ENCODE measurements around the gene SPATS1. TPM values are rescaled to one million over a fixed set of nuclear protein-coding genes. Genes with fewer than 3 reads are reported as not detected.
"Not testable (repeated sequence)": the region's sequence is repeated elsewhere in the genome, so short reads cannot be mapped to it uniquely, and the experiment has no call there.

SPATS1 gene
- polyA plus RNA-seq, 1 donor = not detected

DNA sequence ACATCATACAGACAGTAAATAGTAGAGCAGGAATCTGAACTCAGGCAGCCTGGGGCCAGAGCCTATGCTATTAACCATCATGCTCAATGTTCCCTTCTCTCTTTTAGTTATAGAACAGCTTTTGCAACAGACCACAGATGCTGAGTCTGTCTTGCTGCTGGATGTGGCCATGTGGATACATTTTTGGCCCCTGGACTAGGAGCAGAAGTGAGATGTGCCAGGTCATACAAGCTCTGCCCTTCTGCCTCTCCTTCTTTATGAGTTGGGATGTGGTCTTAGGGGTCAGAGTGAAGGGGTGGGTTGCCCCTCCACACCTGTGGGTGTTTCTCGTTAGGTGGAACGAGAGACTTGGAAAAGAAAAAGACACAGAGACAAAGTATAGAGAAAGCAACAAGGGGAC is 14.7 kb upstream of the SPATS1 start:
- H3K27me3 ChIP-seq (ENCODE audit: control insufficient read depth, insufficient read depth, low read length) = peaks cover 34% of the 10 kb centered on the region
- no peaks in the 10 kb centered on the region for H3K36me3 ChIP-seq (ENCODE audit: control insufficient read depth, insufficient read depth, low read length)
- H3K27ac ChIP-seq (ENCODE audit: low read length) = no peak overlapping the region
- no CpG with 5 or more reads among the region's 2 CpGs for WGBS (ENCODE audit: insufficient coverage, low lambda C conversion rate)
- H3K4me1 ChIP-seq (ENCODE audit: control insufficient read depth, insufficient read depth, low read length) = no peaks in the 10 kb centered on the region
- H3K9me3 ChIP-seq (ENCODE audit: control insufficient read depth, low read depth, low read length) = no peaks in the 10 kb centered on the region
- H3K4me3 ChIP-seq (ENCODE audit: low read length) = no peak overlapping the region
- DNase-seq = no peak

DNA sequence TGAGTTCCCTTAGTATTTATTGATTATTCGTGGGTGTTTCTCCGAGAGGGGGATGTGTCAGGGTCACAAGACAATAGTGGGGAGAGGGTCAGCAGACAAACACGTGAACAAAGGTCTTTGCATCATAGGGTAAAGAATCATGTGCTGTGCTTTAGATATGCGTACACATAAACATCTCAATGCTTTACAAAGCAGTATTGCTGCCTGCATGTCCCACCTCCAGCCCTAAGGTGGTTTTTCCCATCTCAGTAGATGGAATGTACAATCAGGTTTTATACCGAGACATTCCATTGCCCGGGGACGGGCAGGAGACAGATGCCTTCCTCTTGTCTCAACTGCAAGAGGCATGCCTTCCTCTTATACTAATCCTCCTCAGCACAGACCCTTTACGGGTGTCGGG is 14.2 kb upstream of the SPATS1 start:
- H3K27ac ChIP-seq (ENCODE audit: low read length); DNase-seq; H3K4me3 ChIP-seq (ENCODE audit: low read length); H3K4me1 ChIP-seq (ENCODE audit: control insufficient read depth, insufficient read depth, low read length); H3K9me3 ChIP-seq (ENCODE audit: control insufficient read depth, low read depth, low read length); H3K36me3 ChIP-seq (ENCODE audit: control insufficient read depth, insufficient read depth, low read length): not testable (repeated sequence)
- no CpG with 5 or more reads among the region's 9 CpGs for WGBS (ENCODE audit: insufficient coverage, low lambda C conversion rate)
- peaks cover 33% of the 10 kb centered on the region for H3K27me3 ChIP-seq (ENCODE audit: control insufficient read depth, insufficient read depth, low read length)

DNA sequence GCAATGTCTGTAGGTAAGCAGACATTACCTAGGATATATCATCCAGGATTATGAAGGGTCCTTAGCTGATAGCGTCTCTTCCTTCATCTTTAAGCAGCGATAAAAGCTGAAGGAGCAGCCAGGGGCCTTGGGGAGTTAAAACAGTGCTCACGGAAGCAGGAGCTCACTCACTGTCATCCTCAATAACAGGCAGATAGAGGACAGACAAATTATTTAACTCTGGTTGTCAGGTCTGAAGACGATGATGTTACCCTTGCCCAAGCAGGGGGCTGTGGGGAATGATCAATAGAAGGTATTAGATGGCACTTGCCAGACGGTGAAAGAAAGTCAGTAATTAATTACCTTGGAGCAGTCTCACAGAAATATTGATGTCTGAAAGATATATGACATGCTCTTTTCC is 12.6 kb upstream of the SPATS1 start:
- Histone ChIP-seq H3K4me3 (ENCODE audit: low read length) (no peak overlapping the region), H3K27ac (ENCODE audit: low read length) (no peak overlapping the region), H3K4me1 (ENCODE audit: control insufficient read depth, insufficient read depth, low read length) (no peaks in the 10 kb centered on the region), H3K36me3 (ENCODE audit: control insufficient read depth, insufficient read depth, low read length) (no peaks in the 10 kb centered on the region), H3K9me3 (ENCODE audit: control insufficient read depth, low read depth, low read length) (no peaks in the 10 kb centered on the region), H3K27me3 (ENCODE audit: control insufficient read depth, insufficient read depth, low read length) (peaks cover 32% of the 10 kb centered on the region)
- WGBS (ENCODE audit: insufficient coverage, low lambda C conversion rate) = no CpG with 5 or more reads among the region's 5 CpGs
- no peak for DNase-seq

DNA sequence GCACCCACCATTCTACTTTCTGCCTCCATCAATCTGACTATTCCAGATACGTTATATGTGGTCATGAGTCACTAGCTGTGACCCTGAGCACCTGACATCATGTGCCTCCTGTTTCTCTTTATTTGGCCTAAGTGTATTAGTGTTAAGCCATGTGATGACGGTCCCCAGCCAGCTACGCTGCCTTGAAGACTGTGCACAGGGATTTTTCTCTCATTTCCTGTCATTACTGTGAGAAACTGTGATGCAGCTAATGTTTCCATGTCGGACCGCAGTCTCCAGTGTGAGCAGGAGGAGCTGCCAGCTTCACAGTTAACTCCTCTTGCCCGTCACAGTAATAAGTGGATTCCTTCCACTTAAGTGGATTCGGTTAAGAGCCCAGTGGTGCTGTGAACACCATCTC is 9.9 kb upstream of the SPATS1 start:
- Histone ChIP-seq H3K9me3 (ENCODE audit: control insufficient read depth, low read depth, low read length) (no peaks in the 10 kb centered on the region), H3K4me3 (ENCODE audit: low read length) (no peak overlapping the region), H3K27ac (ENCODE audit: low read length) (no peak overlapping the region), H3K27me3 (ENCODE audit: control insufficient read depth, insufficient read depth, low read length) (peaks cover 30% of the 10 kb centered on the region), H3K4me1 (ENCODE audit: control insufficient read depth, insufficient read depth, low read length) (no peaks in the 10 kb centered on the region), H3K36me3 (ENCODE audit: control insufficient read depth, insufficient read depth, low read length) (no peaks in the 10 kb centered on the region)
- WGBS (ENCODE audit: insufficient coverage, low lambda C conversion rate) = no CpG with 5 or more reads among the region's 7 CpGs
- DNase-seq = no peak

DNA sequence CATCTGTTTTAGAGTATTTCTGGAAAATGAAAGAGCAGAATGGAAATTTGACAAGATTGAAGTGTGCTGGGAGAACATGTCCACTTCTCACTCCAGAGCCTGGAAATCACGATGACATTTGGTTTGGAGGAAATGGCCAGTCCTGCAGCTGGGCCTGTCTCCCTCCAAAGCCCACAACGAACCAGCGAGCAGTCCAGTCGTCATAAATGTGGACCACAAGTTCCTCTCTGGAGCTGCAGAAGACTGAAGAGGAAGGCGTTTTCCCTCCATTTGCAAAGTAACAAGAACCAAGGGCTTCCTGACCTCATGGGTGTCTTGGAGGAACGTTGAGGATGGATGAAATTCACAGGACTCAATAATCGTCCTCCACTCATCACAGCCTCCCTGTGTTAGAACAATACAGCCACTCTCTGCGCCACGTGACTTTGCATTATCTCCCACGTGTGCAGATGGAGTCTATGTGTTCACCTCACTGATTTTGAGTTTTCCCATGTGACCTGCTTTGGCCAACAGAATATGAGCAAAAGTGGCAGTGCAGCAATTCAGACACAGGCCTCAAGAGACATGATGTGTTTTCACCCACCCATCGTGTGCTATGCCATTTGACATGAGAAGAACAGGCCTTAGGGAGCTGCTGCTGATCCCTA is 9.1 kb upstream of the SPATS1 start:
- Histone ChIP-seq H3K4me3 (ENCODE audit: low read length) (no peak overlapping the region), H3K36me3 (ENCODE audit: control insufficient read depth, insufficient read depth, low read length) (no peaks in the 10 kb centered on the region), H3K27ac (ENCODE audit: low read length) (no peak overlapping the region), H3K4me1 (ENCODE audit: control insufficient read depth, insufficient read depth, low read length) (no peaks in the 10 kb centered on the region), H3K9me3 (ENCODE audit: control insufficient read depth, low read depth, low read length) (no peaks in the 10 kb centered on the region), H3K27me3 (ENCODE audit: control insufficient read depth, insufficient read depth, low read length) (peaks cover 27% of the 10 kb centered on the region)
- WGBS (ENCODE audit: insufficient coverage, low lambda C conversion rate) = no CpG with 5 or more reads among the region's 11 CpGs
- no peak for DNase-seq

DNA sequence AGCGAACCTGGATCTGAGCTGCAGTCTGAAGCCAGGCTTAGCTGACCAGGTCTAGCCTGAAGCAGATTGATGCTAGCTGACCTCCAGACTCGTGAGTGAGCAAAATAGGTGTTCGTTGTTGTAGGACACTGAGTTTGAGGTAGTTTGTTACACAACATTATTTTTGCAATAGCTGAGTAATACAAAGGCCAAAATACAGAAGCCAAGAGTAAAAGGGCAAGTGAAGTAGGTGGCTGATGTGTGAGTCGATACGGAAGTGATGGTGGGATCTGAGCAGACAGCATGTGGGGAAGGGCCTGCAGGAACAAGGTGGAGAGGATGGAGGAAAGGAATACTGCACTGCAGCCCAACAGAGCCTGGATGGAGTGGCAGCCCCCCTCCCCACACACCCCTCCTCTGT is 8.5 kb upstream of the SPATS1 start:
- Histone ChIP-seq H3K9me3 (ENCODE audit: control insufficient read depth, low read depth, low read length) (no peaks in the 10 kb centered on the region), H3K4me3 (ENCODE audit: low read length) (no peak overlapping the region), H3K27me3 (ENCODE audit: control insufficient read depth, insufficient read depth, low read length) (peaks cover 25% of the 10 kb centered on the region), H3K27ac (ENCODE audit: low read length) (no peak overlapping the region), H3K4me1 (ENCODE audit: control insufficient read depth, insufficient read depth, low read length) (no peaks in the 10 kb centered on the region), H3K36me3 (ENCODE audit: control insufficient read depth, insufficient read depth, low read length) (no peaks in the 10 kb centered on the region)
- WGBS (ENCODE audit: insufficient coverage, low lambda C conversion rate) = 80% methylated on average over 1 of the region's 5 CpGs
- DNase-seq = no peak

DNA sequence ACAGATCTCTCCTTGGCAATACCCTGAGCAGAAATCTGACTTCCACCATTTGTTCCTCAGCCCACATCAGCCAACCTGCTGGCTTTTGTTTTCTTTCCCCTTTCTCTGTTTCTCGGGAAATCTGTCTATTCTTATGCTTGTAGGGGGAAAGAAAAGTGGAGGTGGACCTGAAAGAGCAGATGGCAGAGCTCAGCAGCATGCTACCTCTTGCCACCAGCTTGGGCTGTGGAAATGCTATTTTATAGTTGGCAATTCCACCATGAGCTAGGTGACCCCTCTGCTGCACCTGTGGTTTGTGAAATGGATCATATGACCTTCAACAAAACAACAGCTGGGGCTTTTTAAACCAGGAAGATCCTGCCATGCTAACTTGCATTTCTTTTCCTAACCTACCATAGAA is 6.8 kb upstream of the SPATS1 start:
- WGBS (ENCODE audit: insufficient coverage, low lambda C conversion rate) = no CpG with 5 or more reads among the region's 1 CpG
- H3K9me3 ChIP-seq (ENCODE audit: control insufficient read depth, low read depth, low read length) = no peaks in the 10 kb centered on the region

DNA sequence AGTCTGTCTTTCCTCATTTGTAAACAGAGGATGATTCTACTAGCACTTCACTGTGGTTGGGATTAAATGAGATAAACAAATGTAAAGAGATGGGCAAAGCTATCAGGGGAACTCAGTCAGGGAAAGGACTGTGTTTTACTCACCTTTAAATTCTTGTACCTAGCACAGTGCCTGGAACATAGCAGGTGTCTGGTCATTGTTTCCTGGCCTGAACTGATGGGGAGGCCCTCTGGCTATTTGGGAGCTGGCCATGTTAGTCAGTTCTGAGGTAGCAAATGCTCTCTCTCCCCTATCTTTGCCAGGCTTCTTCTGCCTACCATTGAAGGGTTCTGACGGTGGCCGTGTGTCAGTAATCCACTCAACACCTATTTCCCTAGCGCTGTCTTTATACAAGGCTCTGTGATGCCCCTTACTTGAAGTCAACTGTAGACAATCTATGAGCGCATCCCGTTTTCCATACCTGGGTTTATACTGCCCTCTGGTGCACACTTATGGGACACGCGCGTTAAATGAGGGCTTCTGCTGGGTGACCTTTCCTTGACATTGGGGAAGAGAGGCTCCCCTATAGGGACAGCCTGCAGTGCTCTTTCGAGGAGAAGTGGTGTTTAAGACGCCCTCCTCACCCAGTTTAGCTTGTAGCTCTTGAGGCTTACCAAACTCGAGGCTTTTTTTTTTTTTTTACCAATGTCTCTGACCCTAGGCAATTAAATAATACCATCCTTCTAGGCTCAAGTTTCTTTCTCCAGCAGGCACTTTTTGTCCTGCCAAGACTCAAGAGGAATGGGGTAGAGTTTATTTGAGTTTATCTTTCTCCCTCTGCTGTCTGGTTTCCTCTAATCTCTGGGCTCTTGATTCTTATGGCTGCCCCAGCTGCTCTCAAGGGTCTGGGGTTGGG is 4.0 kb upstream of the SPATS1 start:
- H3K9me3 ChIP-seq (ENCODE audit: control insufficient read depth, low read depth, low read length) = peaks cover 4% of the 10 kb centered on the region
- no peak overlapping the region for H3K4me3 ChIP-seq (ENCODE audit: low read length)
- H3K4me1 ChIP-seq (ENCODE audit: control insufficient read depth, insufficient read depth, low read length) = no peaks in the 10 kb centered on the region
- peak; percentile 47 to 53 for DNase-seq
- H3K27me3 ChIP-seq (ENCODE audit: control insufficient read depth, insufficient read depth, low read length) = peaks cover 28% of the 10 kb centered on the region
- no peak overlapping the region for H3K27ac ChIP-seq (ENCODE audit: low read length)
- 0% methylated on average over 1 of the region's 11 CpGs for WGBS (ENCODE audit: insufficient coverage, low lambda C conversion rate)
- no peaks in the 10 kb centered on the region for H3K36me3 ChIP-seq (ENCODE audit: control insufficient read depth, insufficient read depth, low read length)

More for the DNA sequence above, 6.8 kb upstream of the SPATS1 start:
- Histone ChIP-seq H3K27ac (ENCODE audit: low read length) (no peak overlapping the region), H3K4me3 (ENCODE audit: low read length) (no peak overlapping the region), H3K27me3 (ENCODE audit: control insufficient read depth, insufficient read depth, low read length) (peaks cover 13% of the 10 kb centered on the region), H3K36me3 (ENCODE audit: control insufficient read depth, insufficient read depth, low read length) (no peaks in the 10 kb centered on the region), H3K4me1 (ENCODE audit: control insufficient read depth, insufficient read depth, low read length) (no peaks in the 10 kb centered on the region)
- DNase-seq = no peak

DNA sequence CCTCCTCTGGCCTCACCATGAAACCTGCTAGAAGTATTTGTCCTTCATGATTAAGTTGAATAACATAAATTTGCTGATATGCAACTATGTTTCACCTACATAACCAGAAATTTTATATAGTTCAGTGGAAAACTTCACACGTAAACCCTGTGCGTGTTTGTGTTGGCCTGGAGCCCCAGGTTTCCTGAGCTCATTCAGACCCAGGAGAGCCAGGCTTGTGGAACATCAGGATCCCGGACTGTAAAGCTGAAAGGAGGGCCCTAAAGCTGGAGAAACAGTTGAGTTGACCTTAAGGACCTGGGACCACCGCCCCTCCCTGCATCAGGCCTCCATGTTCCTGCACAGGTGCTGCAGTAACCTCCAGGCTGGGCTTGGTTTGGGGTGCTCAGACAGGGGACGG is 3.1 kb upstream of the SPATS1 start:
- Histone ChIP-seq H3K4me1 (ENCODE audit: control insufficient read depth, insufficient read depth, low read length) (no peaks in the 10 kb centered on the region), H3K9me3 (ENCODE audit: control insufficient read depth, low read depth, low read length) (peaks cover 4% of the 10 kb centered on the region), H3K27ac (ENCODE audit: low read length) (no peak overlapping the region), H3K36me3 (ENCODE audit: control insufficient read depth, insufficient read depth, low read length) (no peaks in the 10 kb centered on the region), H3K4me3 (ENCODE audit: low read length) (no peak overlapping the region), H3K27me3 (ENCODE audit: control insufficient read depth, insufficient read depth, low read length) (peaks cover 34% of the 10 kb centered on the region)
- DNase-seq = no peak
- no CpG with 5 or more reads among the region's 5 CpGs for WGBS (ENCODE audit: insufficient coverage, low lambda C conversion rate)

DNA sequence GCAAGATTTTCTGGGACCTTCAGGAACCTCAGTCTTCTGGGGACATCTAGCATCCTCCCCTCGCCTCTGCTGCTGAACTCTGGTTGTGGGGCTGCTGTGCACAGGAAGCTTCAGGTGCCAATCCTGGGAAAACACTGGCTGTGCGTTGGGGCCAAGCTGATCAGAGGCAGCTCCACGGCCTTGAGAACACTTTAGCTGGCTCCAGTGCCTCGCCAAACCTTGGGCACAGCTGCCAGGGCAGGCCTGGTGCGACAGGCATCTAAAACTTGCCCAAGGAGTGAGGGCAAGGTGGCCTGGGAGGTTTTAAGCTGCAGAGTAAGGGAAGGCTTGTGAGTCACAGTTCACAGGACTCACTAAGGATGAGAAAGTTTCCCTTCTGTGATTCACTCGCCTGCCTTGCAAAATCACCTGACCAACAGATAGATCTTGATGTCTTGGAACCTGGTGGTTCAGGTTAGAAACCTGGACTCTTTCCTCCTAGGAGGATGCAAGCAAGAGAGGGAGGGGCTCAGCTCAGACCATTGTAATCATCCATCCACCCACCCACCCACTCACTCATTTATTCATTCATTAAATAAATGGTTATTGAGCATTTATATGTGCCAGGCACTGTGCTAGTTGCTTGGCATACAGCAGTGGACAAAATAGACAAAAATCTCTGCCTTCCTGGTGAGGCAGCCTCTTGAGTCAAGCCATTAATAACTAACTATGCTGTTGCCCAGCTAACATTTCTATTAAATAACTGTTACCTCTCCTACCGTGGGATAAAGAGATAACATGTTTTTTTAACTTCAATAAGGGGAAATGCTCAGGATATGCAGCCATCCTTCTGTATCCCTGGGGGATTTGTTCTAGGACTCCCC is 2.5 kb upstream of the SPATS1 start:
- WGBS (ENCODE audit: insufficient coverage, low lambda C conversion rate) = no CpG with 5 or more reads among the region's 7 CpGs
- no peaks in the 10 kb centered on the region for H3K36me3 ChIP-seq (ENCODE audit: control insufficient read depth, insufficient read depth, low read length)
- H3K27me3 ChIP-seq (ENCODE audit: control insufficient read depth, insufficient read depth, low read length) = peaks cover 38% of the 10 kb centered on the region

More for the DNA sequence above, 2.5 kb upstream of the SPATS1 start:
- no peak for DNase-seq
- Histone ChIP-seq H3K27ac (ENCODE audit: low read length) (no peak overlapping the region), H3K4me3 (ENCODE audit: low read length) (no peak overlapping the region), H3K4me1 (ENCODE audit: control insufficient read depth, insufficient read depth, low read length) (no peaks in the 10 kb centered on the region), H3K9me3 (ENCODE audit: control insufficient read depth, low read depth, low read length) (peaks cover 4% of the 10 kb centered on the region)

Data from large intestine (tissue), 3 donors.